Heart left ventricle (tissue), 16 donors: ENCODE data around the gene RAP1GAP. TPM values are rescaled to one million over a fixed set of nuclear protein-coding genes. Genes with fewer than 3 reads are reported as not detected.

Experiments used
- ATAC-seq, 4 donors: fragments of 200-7000 bp; cut with Tn5 transposase; one replicate each; pipeline ENCODE4 v1.9.1; 2020 to 2022; ENCODE audit warnings: moderate library complexity in 4 of 4, mild to moderate bottlenecking in 3 of 4, moderate number of reproducible peaks in 1 of 4
- DNase-seq, 5 donors: peaks; one replicate each; pipeline ENCODE4 v3.0.0-alpha.2; 2020
- H3K27ac ChIP-seq, 12 donors: fragments of 200-600 bp; sonication (generic) in 4 of 12; one replicate each; pipeline versions ENCODE4 v1.5.0 to v1.8.0; 2016 to 2022; ENCODE audit warnings: mild to moderate bottlenecking in 2 of 12
- H3K27me3 ChIP-seq, 9 donors: fragments of 200-600 bp; sonication (generic) in 2 of 9; one replicate each; pipeline versions ENCODE4 v1.5.1 to v1.8.0; 2016 to 2022; ENCODE audit warnings: mild to moderate bottlenecking in 3 of 9
- H3K36me3 ChIP-seq, 9 donors: fragments of 200-600 bp; sonication (generic) in 2 of 9; one replicate each; pipeline versions ENCODE4 v1.5.0 to v1.8.0; 2018 to 2022; ENCODE audit warnings: mild to moderate bottlenecking in 2 of 9
- H3K4me1 ChIP-seq, 12 donors: fragments of 200-600 bp; sonication (generic) in 4 of 12; one replicate each; pipeline versions ENCODE4 v1.5.0 to v1.8.0; 2016 to 2022; ENCODE audit warnings: mild to moderate bottlenecking in 3 of 12
- H3K4me3 ChIP-seq, 12 donors: fragments of 200-600 bp; sonication (generic) in 4 of 12; one replicate each; pipeline versions ENCODE4 v1.5.0 to v1.8.0; 2017 to 2022; ENCODE audit warnings: mild to moderate bottlenecking in 9 of 12, moderate library complexity in 4 of 12
- H3K9me3 ChIP-seq, 12 donors: fragments of 200-600 bp; sonication (generic) in 4 of 12; one replicate each; pipeline versions ENCODE4 v1.5.0 to v1.8.0; 2016 to 2022; ENCODE audit warnings: mild to moderate bottlenecking in 1 of 12
- CTCF ChIP-seq, 12 donors: fragments of 200-600 bp; sonication (generic) in 4 of 12; IDR thresholded peaks; one replicate each; pipeline versions ENCODE4 v1.5.0 to v1.8.0; 2018 to 2022; ENCODE audit warnings: antibody characterized with exemption in 12 of 12, mild to moderate bottlenecking in 5 of 12
- POLR2A ChIP-seq, 2 donors: fragments of 450-650 bp; IDR thresholded peaks; one replicate each; pipeline ENCODE4 v1.6.1; 2017; ENCODE audit warnings: antibody characterized with exemption in 2 of 2, mild to moderate bottlenecking in 2 of 2, moderate library complexity in 2 of 2
- WGBS, 4 donors: extraction: QIAGEN DNeasy Blood & Tissue Kit in 2 of 4; methylation state at CpG; one replicate each; pipeline versions ENCODE4 v1.1.5 to v1.1.7; 2013 to 2018; 5-methylcytosine and 5-hydroxymethylcytosine counted together
- intact Hi-C, 10 donors: fragments of 100-400 bp; cut with DNase I; formaldehyde crosslinking; loops; one replicate each; pipeline versions ENCODE4 v1.11.1 to v1.14.2; 2022
- polyA plus RNA-seq, 2 donors: library from polyadenylated mRNA; stranded (reverse); fragments of 200-250 nt; gene quantifications; one replicate each; pipeline ENCODE4 v1.2.3, GENCODE V29; 2013
- total RNA-seq, 9 donors: library from RNA; depleted of rRNA in 2 of 9; stranded (reverse); fragments of >200 nt in 2 of 9; fragmentation: NEBNext Ultra II Directional in 3 of 9; extraction: Animal tissue kit (Norgen Biotek cat#: 25700) in 3 of 9; gene quantifications; one replicate each; pipeline versions ENCODE4 v1.1.0 to v1.2.4, GENCODE V29; 2016 to 2023
- donor health status: ischemic (EF 13 %, LVEDD 7.1; RV severe dilation, severe dysfunction).
- donor health status: healthy with polysubstance abuse.
- donor health status: DM: no; HTN: yes; CAD: no.
- donor health status: DM: no; HTN: no; CAD: no.
- donor health status: ischemic (EF 25% LVEDD 6.9; RV normal size, moderate dysfunction).
- donor health status: ischemic (EF 25% LVEDD 5.7; RV mildly dilated, moderate dysfunction).
- donor health status: healthy.
- donor health status: DM: yes; HTN: yes; CAD: no.
- donor health status: ischemic (EF 35%, LVEDD 5.7; RV mildly dilated, moderate dysfunction).
- donor health status: nonischemic (EF 11% LVEDD 7.7; RV severe dilation, severe dysfunction).
- donor health status: DM: yes; HTN: yes; CAD: no.
- donor health status: PGD.
- donor health status: ischemic (EF 29% LVEDD 5.4; RV normal size, mild dysfunction).
- donor health status: nonischemic (EF 23%, LVEDD 6.1; RV moderate dilation, normal function).

RAP1GAP gene
- total and polyA plus RNA-seq, 11 donors = 0.75 to 8.0 (median 3.8) TPM

DNA sequence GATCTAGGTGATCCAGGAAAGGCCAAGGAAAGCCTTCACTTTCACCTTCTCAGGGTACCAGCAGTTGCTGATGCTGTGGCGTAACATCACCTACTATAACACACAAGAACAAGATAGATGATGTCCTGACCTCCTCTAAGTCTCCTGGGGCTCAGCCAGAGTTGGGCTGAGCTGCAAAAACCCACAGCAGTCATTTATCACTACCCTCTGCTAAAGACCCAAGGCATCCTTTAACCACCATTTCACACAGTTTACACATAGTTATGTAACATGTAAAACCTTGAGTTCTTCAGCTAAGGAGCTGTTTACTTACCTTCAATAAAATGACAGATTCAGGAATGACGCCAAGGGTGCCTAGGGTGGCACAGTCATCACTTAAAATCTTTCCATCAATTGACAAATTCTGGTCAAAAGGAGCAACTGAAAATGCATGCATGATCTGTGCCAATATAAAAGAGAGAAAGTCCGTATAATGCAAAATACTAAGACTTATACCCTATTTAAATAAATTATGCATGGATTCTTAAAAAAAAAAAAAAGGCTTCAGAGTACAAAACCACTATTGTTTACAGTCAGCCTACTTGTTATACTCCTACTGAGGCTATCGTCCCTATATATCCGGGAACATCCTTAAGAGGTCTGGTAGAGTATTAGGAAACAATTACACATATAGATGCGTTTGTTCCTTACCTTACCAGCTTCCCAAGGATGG lies 20.7 kb upstream of the RAP1GAP start:
- intact Hi-C loops = no loop called here
- Histone ChIP-seq H3K36me3 (peaks cover 0 to 100% (median 96%) of the 10 kb centered on the region in 9 donors), H3K27me3 (no peaks in the 10 kb centered on the region), H3K4me1 (no peaks in the 10 kb centered on the region), H3K4me3 (no peak overlapping the region), H3K27ac (no peak overlapping the region), H3K9me3 (peaks cover 0 to 4% (median 0%) of the 10 kb centered on the region in 12 donors)
- 93 to 97% (median 95%) methylated on average over 6 of the region's 6 CpGs for WGBS, 4 donors
- no peak for DNase-seq
- ATAC-seq = no peak
- no peak for TF ChIP-seq CTCF (IDR thresholded peaks at IDR 0.05)
- no peak for TF ChIP-seq POLR2A (IDR thresholded peaks at IDR 0.05)

DNA sequence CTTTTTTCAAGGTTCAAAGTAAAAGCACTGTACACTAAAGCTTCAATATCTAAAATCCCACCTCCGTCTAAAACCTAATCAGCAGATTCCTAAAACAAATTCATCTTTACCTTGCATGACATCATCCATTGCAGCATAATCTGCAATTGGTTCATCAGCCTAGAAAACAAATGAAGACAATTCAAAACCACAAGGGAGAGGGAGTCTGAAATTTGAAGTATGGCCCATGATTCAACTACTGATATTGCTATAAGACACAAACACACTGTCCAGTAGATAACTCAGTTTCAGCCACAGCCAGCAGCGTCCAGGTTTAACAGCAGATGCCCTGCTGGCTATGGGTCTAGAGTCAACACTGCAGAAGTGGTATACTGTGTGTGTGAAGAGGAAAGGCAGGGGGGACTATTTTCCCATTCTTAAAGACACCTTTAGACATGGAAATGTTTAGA lies 17.9 kb upstream of the RAP1GAP start:
- Histone ChIP-seq H3K9me3 (peaks cover 0 to 6% (median 0%) of the 10 kb centered on the region in 12 donors), H3K4me1 (no peaks in the 10 kb centered on the region), H3K4me3 (no peak overlapping the region), H3K27me3 (no peaks in the 10 kb centered on the region), H3K36me3 (peaks cover 0 to 97% (median 87%) of the 10 kb centered on the region in 9 donors), H3K27ac (no peak overlapping the region)
- no peak for TF ChIP-seq CTCF (IDR thresholded peaks at IDR 0.05)
- WGBS, 4 donors = 89 to 94% (median 92%) methylated on average over 2 of the region's 2 CpGs
- no peak for DNase-seq
- no peak for ATAC-seq
- intact Hi-C loops = no loop called here

GRCh38 chr1:21685946-21686678 lies 17.0 kb upstream of the RAP1GAP start:
- Histone ChIP-seq H3K36me3 (peaks cover 0 to 97% (median 86%) of the 10 kb centered on the region in 9 donors), H3K4me3 (no peak overlapping the region), H3K27me3 (no peaks in the 10 kb centered on the region), H3K27ac (no peak overlapping the region), H3K4me1 (no peaks in the 10 kb centered on the region), H3K9me3 (peaks cover 0 to 6% (median 0%) of the 10 kb centered on the region in 12 donors)
- intact Hi-C loops = no loop called here
- no peak for DNase-seq
- no peak for ATAC-seq
- 95 to 99% (median 98%) methylated on average over 4 of the region's 4 CpGs for WGBS, 4 donors
- no peak for TF ChIP-seq POLR2A (IDR thresholded peaks at IDR 0.05)

DNA sequence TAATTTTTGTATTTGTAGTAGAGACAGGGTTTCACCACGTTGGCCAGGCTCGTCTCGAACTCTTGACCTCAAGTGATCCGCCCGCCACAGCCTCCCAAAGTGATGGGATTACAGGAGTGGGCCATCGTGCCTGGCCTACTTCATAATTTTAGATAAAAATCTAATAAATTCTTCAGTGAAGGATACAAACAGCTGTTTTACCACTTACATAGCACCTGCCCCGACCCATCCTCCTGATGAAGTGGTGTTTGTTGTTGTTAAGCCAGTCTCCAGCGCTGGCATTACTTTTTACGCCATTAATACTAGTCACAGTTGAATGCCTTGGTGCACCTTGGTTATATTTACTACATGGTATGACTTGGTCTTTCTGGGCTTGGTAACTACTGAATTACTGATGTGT lies 12.3 kb upstream of the RAP1GAP start:
- H3K27ac ChIP-seq = no peak overlapping the region
- peaks cover 0 to 95% (median 79%) of the 10 kb centered on the region in 9 donors for H3K36me3 ChIP-seq
- no peak for ATAC-seq
- no peak overlapping the region for H3K4me3 ChIP-seq
- H3K27me3 ChIP-seq = no peaks in the 10 kb centered on the region
- TF ChIP-seq CTCF (IDR thresholded peaks at IDR 0.05) (no peak), POLR2A (IDR thresholded peaks at IDR 0.05) (no peak)
- no peak for DNase-seq
- 88 to 94% (median 93%) methylated on average over 9 of the region's 9 CpGs for WGBS, 4 donors
- peaks cover 0 to 6% (median 0%) of the 10 kb centered on the region in 12 donors for H3K9me3 ChIP-seq
- H3K4me1 ChIP-seq = no peaks in the 10 kb centered on the region
- intact Hi-C loops = no loop called here
